Subcutaneous adipose tissue (tissue), 4 donors: ENCODE results near the gene CYP1A2. TPM values are rescaled to one million over a fixed set of nuclear protein-coding genes. Genes with fewer than 3 reads are reported as not detected.

Experiments
- CTCF ChIP-seq: fragments of 450-650 bp; IDR thresholded peaks from one replicate; pipeline ENCODE4 v1.5.1; 2016; ENCODE audit warnings: low read depth, mild to moderate bottlenecking, control low read depth, antibody characterized with exemption, moderate library complexity
- total RNA-seq, 4 donors: library from RNA; depleted of rRNA; stranded (reverse); fragments of >200 nt; gene quantifications; one replicate each; pipeline ENCODE4 v1.1.0, GENCODE V29; 2016

The CYP1A2 gene
- total RNA-seq, 4 donors from 2014 or later = not detected

DNA sequence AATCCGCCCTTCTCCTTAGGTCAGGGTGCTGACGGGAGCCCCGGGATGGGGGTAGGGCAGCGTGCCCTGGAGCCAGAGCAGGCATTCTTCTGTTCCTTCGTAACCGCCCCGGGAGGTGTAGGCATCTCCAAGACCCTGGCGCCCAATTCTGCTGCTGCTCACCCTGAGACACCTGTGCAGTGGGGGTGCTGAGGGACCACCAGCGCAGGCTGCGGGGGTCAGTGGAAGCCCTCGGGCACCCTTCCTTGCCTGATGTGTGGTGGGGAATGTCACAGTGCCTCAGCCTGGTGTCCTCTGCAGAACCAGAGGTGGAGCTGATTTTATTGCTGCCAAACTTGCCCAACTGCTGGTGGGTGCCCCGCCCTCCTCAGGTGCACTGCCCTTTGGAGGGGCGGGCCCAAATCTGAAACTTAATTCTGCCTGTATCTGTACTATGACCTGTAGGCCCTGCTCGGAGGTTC is 40.6 kb downstream of the CYP1A2 start:
- TF ChIP-seq CTCF = no peak

DNA sequence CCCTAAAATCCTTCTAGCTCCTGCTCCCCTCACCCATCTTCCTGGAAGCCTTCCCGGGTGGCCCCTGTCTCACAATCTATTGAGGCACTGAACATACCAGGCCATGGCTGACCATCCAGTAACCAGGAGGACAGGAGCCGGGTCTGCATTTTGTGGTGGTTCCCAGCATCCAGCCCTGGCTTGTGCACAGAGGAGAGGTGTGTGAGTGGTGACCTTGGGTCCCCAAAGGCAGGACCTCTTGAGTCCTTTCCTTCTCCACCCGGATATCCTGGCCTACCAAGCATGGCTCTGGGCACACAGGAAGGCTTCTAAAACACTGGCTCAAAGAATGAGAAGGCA is 41.1 kb downstream of the CYP1A2 start:
- TF ChIP-seq CTCF = no peak

- TF ChIP-seq CTCF = no peak
Measured at GRCh38 chr15:74790080-74790916, 41.7 kb downstream of the CYP1A2 start.

- no peak for TF ChIP-seq CTCF
Measured at GRCh38 chr15:74791007-74791406, 42.4 kb downstream of the CYP1A2 start.

- no peak for TF ChIP-seq CTCF
Measured at GRCh38 chr15:74791667-74792066, 43.0 kb downstream of the CYP1A2 start.

- TF ChIP-seq CTCF = no peak
Measured at GRCh38 chr15:74792227-74793016, 43.8 kb downstream of the CYP1A2 start.
